ENCODE data around the gene ZNF668. TPM values are rescaled to one million over a fixed set of nuclear protein-coding genes. Genes with fewer than 3 reads are reported as not detected.
"Not testable (repeated sequence)": the region's sequence is repeated elsewhere in the genome, so short reads cannot be mapped to it uniquely, and the experiment has no call there.

ZNF668 gene
- total RNA-seq, 1 donor from 2014 or later: 15.2 TPM

DNA sequence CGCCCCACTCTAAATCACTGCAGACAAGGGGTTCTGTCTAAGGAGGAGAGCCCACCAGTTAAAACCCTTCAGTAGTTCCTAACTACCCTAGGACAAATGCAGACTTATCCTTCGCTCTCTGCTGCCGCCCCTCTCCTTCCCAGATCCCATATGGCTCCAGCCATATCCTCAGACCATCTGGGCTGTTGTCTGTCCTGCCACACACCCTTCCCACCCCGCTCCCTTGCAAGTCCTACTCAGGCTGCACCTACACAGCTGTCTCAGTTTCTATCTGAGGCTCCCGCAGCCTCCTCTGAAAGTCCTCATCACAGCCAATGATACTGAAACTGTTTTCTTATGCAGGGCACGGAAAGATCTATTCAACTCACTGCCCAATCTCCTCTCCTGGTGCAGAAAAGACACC, 33.4 kb upstream of the ZNF668 start:
- H3K27ac Mint-ChIP-seq (ENCODE audit: unreplicated experiment): peak overlapping the region; percentile 24
- peak overlapping the region; percentile 81 for H3K4me3 Mint-ChIP-seq (ENCODE audit: unreplicated experiment)
- no peaks in the 10 kb centered on the region for H3K27me3 Mint-ChIP-seq (ENCODE audit: low read depth)
- no peak for DNase-seq (ENCODE audit: low spot score)
- H3K9me3 Mint-ChIP-seq (ENCODE audit: low read depth): no peaks in the 10 kb centered on the region
- peaks cover 13% of the 10 kb centered on the region for H3K36me3 Mint-ChIP-seq (ENCODE audit: low read depth)
- TF ChIP-seq, protein P1, sequence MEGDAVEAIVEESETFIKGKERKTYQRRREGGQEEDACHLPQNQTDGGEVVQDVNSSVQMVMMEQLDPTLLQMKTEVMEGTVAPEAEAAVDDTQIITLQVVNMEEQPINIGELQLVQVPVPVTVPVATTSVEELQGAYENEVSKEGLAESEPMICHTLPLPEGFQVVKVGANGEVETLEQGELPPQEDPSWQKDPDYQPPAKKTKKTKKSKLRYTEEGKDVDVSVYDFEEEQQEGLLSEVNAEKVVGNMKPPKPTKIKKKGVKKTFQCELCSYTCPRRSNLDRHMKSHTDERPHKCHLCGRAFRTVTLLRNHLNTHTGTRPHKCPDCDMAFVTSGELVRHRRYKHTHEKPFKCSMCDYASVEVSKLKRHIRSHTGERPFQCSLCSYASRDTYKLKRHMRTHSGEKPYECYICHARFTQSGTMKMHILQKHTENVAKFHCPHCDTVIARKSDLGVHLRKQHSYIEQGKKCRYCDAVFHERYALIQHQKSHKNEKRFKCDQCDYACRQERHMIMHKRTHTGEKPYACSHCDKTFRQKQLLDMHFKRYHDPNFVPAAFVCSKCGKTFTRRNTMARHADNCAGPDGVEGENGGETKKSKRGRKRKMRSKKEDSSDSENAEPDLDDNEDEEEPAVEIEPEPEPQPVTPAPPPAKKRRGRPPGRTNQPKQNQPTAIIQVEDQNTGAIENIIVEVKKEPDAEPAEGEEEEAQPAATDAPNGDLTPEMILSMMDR (IDR thresholded peaks at IDR 0.05): no peak
- peaks cover 21% of the 10 kb centered on the region for H3K4me1 Mint-ChIP-seq (ENCODE audit: low read depth)

DNA sequence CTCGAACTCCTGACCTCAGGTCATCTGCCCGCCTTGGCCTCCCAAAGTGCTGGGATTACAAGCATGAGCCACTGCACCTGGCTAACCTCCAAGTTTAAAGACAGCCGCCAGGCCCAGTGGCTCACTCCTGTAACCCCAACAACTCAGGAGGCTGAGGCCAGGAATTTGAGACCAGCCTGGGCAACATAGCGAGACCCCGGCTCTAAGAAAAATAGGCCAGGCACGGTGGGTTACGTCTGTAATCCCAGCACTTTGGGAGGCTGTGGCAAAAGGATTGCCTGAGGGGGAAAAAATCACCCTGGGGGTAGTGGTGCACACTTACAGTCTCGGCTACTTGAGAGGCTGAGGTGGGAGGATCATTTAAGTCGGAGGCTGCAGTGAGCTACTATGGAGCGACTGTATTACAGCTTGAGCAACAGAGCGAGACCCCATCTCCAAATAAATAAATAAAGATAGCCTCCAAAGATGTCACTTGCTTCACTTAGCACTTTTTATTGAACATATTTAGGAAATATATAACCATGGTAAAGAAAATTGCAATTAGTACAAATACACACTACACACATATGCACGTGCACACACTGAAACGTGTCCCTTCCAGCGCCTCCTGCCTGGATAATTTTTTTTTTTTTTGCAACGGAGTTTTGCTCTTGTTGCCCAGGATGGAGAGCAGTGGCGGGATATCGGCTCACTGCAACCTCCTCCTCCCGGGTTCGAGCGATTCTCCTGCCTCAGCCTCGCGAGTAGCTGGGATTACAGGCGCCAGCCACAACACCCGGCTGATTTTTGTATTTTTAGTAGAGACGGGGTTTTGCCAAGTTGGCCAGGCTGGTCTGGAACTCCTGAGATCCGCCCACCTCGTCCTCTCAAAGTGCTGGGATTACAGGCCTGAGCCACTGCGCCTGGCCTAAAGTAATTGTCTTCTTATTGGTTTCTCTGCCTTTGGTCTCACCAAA, 32.7 kb upstream of the ZNF668 start:
- Mint-ChIP-seq H3K9me3 (ENCODE audit: low read depth) (no peaks in the 10 kb centered on the region), H3K27ac (ENCODE audit: unreplicated experiment) (no peak overlapping the region), H3K36me3 (ENCODE audit: low read depth) (peaks cover 11% of the 10 kb centered on the region), H3K4me3 (ENCODE audit: unreplicated experiment) (no peak overlapping the region), H3K27me3 (ENCODE audit: low read depth) (no peaks in the 10 kb centered on the region), H3K4me1 (ENCODE audit: low read depth) (peaks cover 21% of the 10 kb centered on the region)
- TF ChIP-seq, protein P1 (IDR thresholded peaks at IDR 0.05): no peak
- DNase-seq (ENCODE audit: low spot score): no peak

DNA sequence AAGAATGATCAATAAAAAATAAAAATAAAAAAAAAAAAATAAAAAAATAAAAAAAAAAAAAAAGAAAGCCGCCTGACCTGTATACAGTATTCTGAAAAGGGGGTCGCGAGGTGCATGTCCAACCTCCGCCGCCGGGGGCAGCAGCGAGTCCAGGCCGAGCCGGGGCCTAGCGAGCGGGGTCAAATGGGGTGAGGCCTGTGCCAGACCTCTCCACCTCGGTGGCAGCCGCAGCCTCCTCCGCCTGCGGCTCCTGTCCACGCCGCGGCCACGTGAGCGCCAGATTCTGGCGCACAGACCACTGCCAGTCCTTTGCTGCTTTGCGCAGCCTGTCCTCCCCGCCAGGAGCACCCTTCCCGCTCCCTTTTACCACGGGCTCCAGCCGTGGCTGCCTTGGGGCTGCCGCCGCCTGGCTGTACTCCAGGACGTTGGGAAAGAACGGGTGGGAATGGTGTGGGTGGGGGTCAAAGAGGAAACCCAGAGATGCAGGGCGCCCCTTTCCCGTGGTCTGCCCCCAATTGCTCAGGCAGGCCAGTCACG, 31.7 kb upstream of the ZNF668 start:
- H3K27ac Mint-ChIP-seq (ENCODE audit: unreplicated experiment): no peak overlapping the region
- H3K9me3 Mint-ChIP-seq (ENCODE audit: low read depth): no peaks in the 10 kb centered on the region
- no peak for DNase-seq (ENCODE audit: low spot score)
- H3K4me3 Mint-ChIP-seq (ENCODE audit: unreplicated experiment): no peak overlapping the region
- no peaks in the 10 kb centered on the region for H3K27me3 Mint-ChIP-seq (ENCODE audit: low read depth)
- H3K36me3 Mint-ChIP-seq (ENCODE audit: low read depth): peaks cover 8% of the 10 kb centered on the region
- TF ChIP-seq, protein P1 (IDR thresholded peaks at IDR 0.05): peak; percentile 82
- peaks cover 21% of the 10 kb centered on the region for H3K4me1 Mint-ChIP-seq (ENCODE audit: low read depth)

DNA sequence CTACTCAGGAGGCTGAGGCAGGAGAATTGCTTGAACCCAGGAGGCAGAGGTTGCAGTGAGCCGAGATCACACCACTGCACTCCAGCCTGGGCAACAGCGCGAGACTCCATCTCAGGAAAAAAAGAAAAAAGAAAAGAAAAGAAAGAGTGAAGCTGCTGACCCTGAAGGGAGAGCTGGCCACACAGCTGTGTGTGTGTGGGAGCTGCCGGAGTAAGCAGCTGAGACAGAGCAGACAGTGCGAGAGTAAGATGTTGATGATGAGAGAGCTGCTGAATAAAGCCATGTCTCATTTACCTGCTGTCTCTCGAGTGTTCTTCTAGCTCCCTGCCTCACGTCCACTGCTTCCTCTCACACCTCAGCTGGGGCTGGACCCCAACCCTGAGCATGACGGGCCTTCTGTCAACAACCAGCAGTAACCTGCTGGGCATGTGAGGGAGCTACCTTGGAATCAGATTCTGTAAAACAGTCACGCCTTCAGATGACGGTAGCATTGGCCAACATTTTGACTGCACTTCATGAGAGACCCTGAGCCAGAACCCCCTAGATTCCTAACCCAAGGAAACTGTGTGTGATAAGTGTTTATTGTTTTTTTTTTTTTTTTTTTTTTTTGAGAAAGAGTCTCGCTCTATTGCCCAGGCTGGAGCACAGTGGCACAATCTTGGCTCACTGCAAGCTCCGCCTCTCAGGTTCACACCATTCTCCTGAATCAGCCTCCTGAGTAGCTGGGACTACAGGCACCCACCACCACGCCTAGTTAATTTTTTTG, 27.0 kb upstream of the ZNF668 start:
- not testable (repeated sequence) for H3K36me3 Mint-ChIP-seq (ENCODE audit: low read depth); H3K27ac Mint-ChIP-seq (ENCODE audit: unreplicated experiment); H3K4me3 Mint-ChIP-seq (ENCODE audit: unreplicated experiment)

DNA sequence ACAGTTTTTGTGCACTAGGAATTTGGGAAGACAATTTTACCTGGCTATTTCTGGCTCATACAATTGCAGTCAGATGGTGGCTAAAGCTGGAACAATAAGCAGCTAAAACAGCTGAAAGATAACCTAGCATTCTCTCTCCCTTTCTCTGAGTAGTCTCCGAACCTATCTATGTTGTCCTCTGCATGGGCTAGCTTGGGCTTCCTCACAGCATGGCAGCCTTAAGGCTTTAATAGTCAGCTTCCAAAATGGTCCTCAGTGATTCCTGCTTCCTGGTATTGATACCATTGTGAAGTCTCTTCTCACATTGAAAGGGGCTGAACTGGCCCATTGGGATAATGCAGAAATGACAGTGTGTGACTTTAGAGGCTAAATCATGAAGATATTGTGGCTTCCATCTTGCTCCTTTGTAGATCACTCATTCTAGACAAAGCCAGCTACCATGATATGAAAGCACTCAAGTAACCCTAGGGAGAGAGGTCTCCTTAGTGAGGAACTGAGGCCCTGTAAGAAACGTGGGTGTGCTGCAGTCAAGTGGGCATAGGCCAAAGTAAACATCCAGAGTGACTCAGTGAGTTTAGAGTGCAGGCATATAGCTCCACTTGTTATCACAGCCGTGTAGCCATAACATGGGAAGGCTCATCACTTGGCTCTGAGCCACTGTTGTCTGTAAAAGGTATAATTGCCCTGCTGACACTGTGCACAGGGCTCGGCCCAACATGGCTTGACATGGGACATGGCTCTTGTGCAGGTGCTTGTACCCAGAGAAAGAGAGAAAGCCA, 26.0 kb upstream of the ZNF668 start:
- TF ChIP-seq, protein P1 (IDR thresholded peaks at IDR 0.05): no peak
- Mint-ChIP-seq H3K27me3 (ENCODE audit: low read depth) (no peaks in the 10 kb centered on the region), H3K4me1 (ENCODE audit: low read depth) (peaks cover 8% of the 10 kb centered on the region), H3K36me3 (ENCODE audit: low read depth) (peaks cover 1% of the 10 kb centered on the region), H3K9me3 (ENCODE audit: low read depth) (peaks cover 7% of the 10 kb centered on the region), H3K27ac (ENCODE audit: unreplicated experiment) (no peak overlapping the region), H3K4me3 (ENCODE audit: unreplicated experiment) (no peak overlapping the region)
- DNase-seq (ENCODE audit: low spot score): no peak

More for the DNA sequence above, 27.0 kb upstream of the ZNF668 start:
- H3K4me1 Mint-ChIP-seq (ENCODE audit: low read depth); H3K27me3 Mint-ChIP-seq (ENCODE audit: low read depth); DNase-seq (ENCODE audit: low spot score); H3K9me3 Mint-ChIP-seq (ENCODE audit: low read depth): not testable (repeated sequence)
